ENCODE data around the gene ATP2A1. TPM values are rescaled to one million over a fixed set of nuclear protein-coding genes. Genes with fewer than 3 reads are reported as not detected.

Gene ATP2A1
- total and polyA plus RNA-seq, 2 experiments from 2014 or later: 0.09 to 0.11 TPM

DNA sequence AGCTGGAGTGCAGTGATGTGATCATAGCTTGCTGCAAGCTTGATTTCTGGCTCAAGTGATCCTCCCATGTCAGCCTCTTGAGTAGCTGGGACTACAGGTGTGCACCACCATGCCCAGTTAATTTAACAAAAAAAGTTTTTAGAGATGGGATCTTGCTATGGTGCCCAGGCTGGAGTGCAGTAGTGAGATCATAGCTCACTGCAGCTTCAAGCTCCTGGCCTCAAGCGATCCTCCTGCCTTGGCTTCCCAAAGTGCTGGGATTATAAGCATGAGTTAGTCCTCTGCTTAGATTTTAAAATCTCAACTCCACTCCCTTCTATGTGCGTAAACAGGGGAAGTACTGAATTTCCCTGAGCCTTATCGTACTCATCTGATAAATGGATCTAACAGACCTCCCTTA, 40.4 kb downstream of the ATP2A1 start:
- Histone ChIP-seq H3K9me3 (ENCODE audit: low read depth) (no peaks in the 10 kb centered on the region), H3K79me2 (ENCODE audit: insufficient read depth) (no peaks in the 10 kb centered on the region), H3K36me3 (ENCODE audit: low read depth) (no peaks in the 10 kb centered on the region)

DNA sequence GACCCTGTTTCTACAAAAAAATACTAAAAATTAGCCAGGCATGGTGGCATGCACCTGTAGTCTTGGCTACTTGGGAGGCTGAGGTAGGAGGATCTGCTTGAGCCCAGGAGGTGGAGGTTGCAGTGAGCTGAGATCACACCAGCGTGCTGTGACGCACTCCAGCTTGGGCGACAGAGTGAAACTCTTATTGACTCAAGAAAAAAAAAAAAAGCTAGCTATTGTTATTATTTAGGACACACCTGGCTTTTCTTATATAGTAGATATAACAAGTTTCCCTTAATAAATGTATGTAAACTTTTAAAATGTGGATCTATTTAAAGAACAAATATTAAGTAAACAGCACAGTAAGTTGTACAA, 44.9 kb downstream of the ATP2A1 start:
- WGBS, 2 experiments (ENCODE audit: low coverage in 1 of 2, low lambda C conversion rate in 2 of 2, missing lambda C conversion rate in 2 of 2): 85 to 90% methylated on average over 3 of the region's 3 CpGs
- no peaks in the 10 kb centered on the region for H3K9me2 ChIP-seq (ENCODE audit: insufficient read depth)
- H2AFZ ChIP-seq: no peak overlapping the region

More for the DNA sequence above, 40.4 kb downstream of the ATP2A1 start:
- H3K27ac ChIP-seq: no peak overlapping the region
- H3K4me1 ChIP-seq (ENCODE audit: insufficient read depth): no peaks in the 10 kb centered on the region
- no peak overlapping the region for H2AFZ ChIP-seq
- 97 to 98% methylated on average over 3 of the region's 3 CpGs for WGBS, 2 experiments (ENCODE audit: low coverage in 1 of 2, low lambda C conversion rate in 2 of 2, missing lambda C conversion rate in 2 of 2)
- no peaks in the 10 kb centered on the region for H4K20me1 ChIP-seq (ENCODE audit: insufficient read depth)
- no peak overlapping the region for H3K4me2 ChIP-seq (ENCODE audit: unreplicated experiment)
- DNase-seq: no peak
- H3K4me3 ChIP-seq: no peak overlapping the region
- no peaks in the 10 kb centered on the region for H3K9me2 ChIP-seq (ENCODE audit: insufficient read depth)
- no peak overlapping the region for H3K9ac ChIP-seq
- H3F3A ChIP-seq (ENCODE audit: insufficient read depth): peaks cover 11% of the 10 kb centered on the region; the same call in 1 of the 2 replicates
- TF ChIP-seq EZH2 (IDR thresholded peaks at IDR 0.05; ENCODE audit: insufficient read depth, poor library complexity, severe bottlenecking) (no peak), EZH2phosphoT487 (IDR thresholded peaks at IDR 0.05; ENCODE audit: insufficient read depth, low read depth) (no peak)
- H3K27me3 ChIP-seq (replicated peaks; ENCODE audit: insufficient read depth): no peaks in the 10 kb centered on the region
- in situ Hi-C loops (cut with MboI): no loop called here

DNA sequence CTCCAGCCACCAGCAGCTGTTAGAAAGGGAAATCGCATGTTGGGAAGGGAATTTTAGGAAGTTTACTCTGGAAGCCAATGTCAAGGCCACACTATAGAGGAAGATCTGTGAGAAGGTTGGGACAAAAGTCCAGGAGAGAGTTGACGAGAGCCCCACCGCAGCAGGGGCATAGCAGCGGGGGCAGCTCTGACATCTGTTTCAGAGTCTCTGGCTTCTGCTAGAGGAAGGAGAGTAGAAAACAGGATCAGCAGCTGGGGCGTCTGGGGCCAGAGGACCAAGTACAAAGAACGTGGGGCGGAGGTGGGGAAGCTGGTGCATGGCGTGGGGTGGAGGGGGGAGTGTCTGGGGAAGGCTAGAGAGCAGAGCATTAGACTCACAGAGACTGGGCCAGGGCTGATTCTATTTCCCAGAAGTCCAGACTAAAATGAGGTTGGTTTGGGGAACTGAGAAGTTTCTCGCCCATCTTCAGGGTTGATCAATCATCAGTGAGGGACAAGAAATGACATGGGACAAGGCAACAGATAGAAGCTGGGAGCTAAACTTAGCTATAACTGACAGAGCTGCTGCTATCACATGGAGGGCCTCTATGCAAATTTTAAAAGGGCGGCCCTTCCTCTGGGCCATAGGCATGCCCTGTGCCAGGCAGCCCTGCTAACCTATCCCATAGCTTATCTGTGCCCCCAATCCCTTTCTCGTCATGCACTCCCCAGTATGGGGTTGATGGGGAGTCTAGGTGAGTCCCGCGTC, 45.5 kb downstream of the ATP2A1 start:
- Histone ChIP-seq H3K9ac (no peak overlapping the region), H3K27ac (no peak overlapping the region), H3K9me3 (ENCODE audit: low read depth) (no peaks in the 10 kb centered on the region), H2AFZ (no peak overlapping the region), H3F3A (ENCODE audit: insufficient read depth) (peaks cover 8% of the 10 kb centered on the region; the same call in 1 of the 2 replicates), H3K4me1 (ENCODE audit: insufficient read depth) (no peaks in the 10 kb centered on the region), H3K9me2 (ENCODE audit: insufficient read depth) (no peaks in the 10 kb centered on the region), H3K27me3 (replicated peaks; ENCODE audit: insufficient read depth) (no peaks in the 10 kb centered on the region), H3K36me3 (ENCODE audit: low read depth) (no peaks in the 10 kb centered on the region), H3K79me2 (ENCODE audit: insufficient read depth) (no peaks in the 10 kb centered on the region), H4K20me1 (ENCODE audit: insufficient read depth) (no peaks in the 10 kb centered on the region), H3K4me3 (peak overlapping the region; percentile 85; the same call in 1 of the 2 replicates), H3K4me2 (ENCODE audit: unreplicated experiment) (peak overlapping the region; percentile 55)
- 68 to 72% methylated on average over 9 to 13 of the region's 13 CpGs for WGBS, 2 experiments (ENCODE audit: low coverage in 1 of 2, low lambda C conversion rate in 2 of 2, missing lambda C conversion rate in 2 of 2)
- TF ChIP-seq EZH2 (IDR thresholded peaks at IDR 0.05; ENCODE audit: insufficient read depth, poor library complexity, severe bottlenecking) (no peak), EZH2phosphoT487 (IDR thresholded peaks at IDR 0.05; ENCODE audit: insufficient read depth, low read depth) (no peak)
- in situ Hi-C loops (cut with MboI): no loop called here
- no peak for DNase-seq

More for the DNA sequence above, 44.9 kb downstream of the ATP2A1 start:
- Histone ChIP-seq H3F3A (ENCODE audit: insufficient read depth) (peaks cover 8% of the 10 kb centered on the region; the same call in 1 of the 2 replicates), H4K20me1 (ENCODE audit: insufficient read depth) (no peaks in the 10 kb centered on the region), H3K9ac (no peak overlapping the region), H3K4me1 (ENCODE audit: insufficient read depth) (no peaks in the 10 kb centered on the region), H3K9me3 (ENCODE audit: low read depth) (no peaks in the 10 kb centered on the region), H3K4me2 (ENCODE audit: unreplicated experiment) (no peak overlapping the region), H3K27ac (no peak overlapping the region), H3K27me3 (replicated peaks; ENCODE audit: insufficient read depth) (no peaks in the 10 kb centered on the region), H3K4me3 (no peak overlapping the region), H3K36me3 (ENCODE audit: low read depth) (no peaks in the 10 kb centered on the region), H3K79me2 (ENCODE audit: insufficient read depth) (no peaks in the 10 kb centered on the region)
- in situ Hi-C loops (cut with MboI): no loop called here
- no peak for DNase-seq
- TF ChIP-seq EZH2phosphoT487 (IDR thresholded peaks at IDR 0.05; ENCODE audit: insufficient read depth, low read depth): no peak
- no peak for TF ChIP-seq EZH2 (IDR thresholded peaks at IDR 0.05; ENCODE audit: insufficient read depth, poor library complexity, severe bottlenecking)

DNA sequence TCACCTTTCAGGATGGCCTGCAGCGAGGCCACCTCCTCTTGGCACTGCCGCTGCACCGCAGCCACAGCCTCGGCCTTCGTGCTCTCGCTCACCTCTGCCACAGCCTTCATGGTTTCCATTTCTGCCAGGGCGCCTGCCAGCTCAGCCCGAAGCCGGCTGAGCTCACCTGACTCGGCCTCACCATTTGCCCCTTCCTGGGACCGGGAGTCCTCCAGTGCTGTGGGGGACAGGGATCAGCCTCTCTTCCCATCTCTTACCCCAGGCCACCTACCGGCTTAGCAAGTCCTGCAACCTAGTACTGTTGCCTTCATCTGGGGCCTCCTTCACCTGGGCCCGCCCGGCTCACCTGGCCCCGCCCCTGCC, 46.1 kb downstream of the ATP2A1 start:
- H3K9me3 ChIP-seq (ENCODE audit: low read depth): no peaks in the 10 kb centered on the region
- H3K27me3 ChIP-seq (replicated peaks; ENCODE audit: insufficient read depth): no peaks in the 10 kb centered on the region
- no peak overlapping the region for H3K9ac ChIP-seq
- peak overlapping the region; percentile 55 for H3K4me2 ChIP-seq (ENCODE audit: unreplicated experiment)
- in situ Hi-C loops (cut with MboI): no loop called here
- H3K36me3 ChIP-seq (ENCODE audit: low read depth): no peaks in the 10 kb centered on the region
- peaks cover 8% of the 10 kb centered on the region; the same call in 1 of the 2 replicates for H3F3A ChIP-seq (ENCODE audit: insufficient read depth)
- TF ChIP-seq EZH2phosphoT487 (IDR thresholded peaks at IDR 0.05; ENCODE audit: insufficient read depth, low read depth) (no peak), EZH2 (IDR thresholded peaks at IDR 0.05; ENCODE audit: insufficient read depth, poor library complexity, severe bottlenecking) (no peak)
- no peak overlapping the region for H3K27ac ChIP-seq
- no peak overlapping the region for H2AFZ ChIP-seq
- no peak for DNase-seq
- no peaks in the 10 kb centered on the region for H4K20me1 ChIP-seq (ENCODE audit: insufficient read depth)
- peak overlapping the region; percentile 85 for H3K4me3 ChIP-seq
- H3K4me1 ChIP-seq (ENCODE audit: insufficient read depth): no peaks in the 10 kb centered on the region
- H3K79me2 ChIP-seq (ENCODE audit: insufficient read depth): no peaks in the 10 kb centered on the region
- WGBS, 2 experiments (ENCODE audit: low coverage in 1 of 2, low lambda C conversion rate in 2 of 2, missing lambda C conversion rate in 2 of 2): 34 to 48% methylated on average over 10 to 15 of the region's 15 CpGs
- no peaks in the 10 kb centered on the region for H3K9me2 ChIP-seq (ENCODE audit: insufficient read depth)

Measured in GM23248 (cell line).